ENCODE data around the gene S100A16.

DNA sequence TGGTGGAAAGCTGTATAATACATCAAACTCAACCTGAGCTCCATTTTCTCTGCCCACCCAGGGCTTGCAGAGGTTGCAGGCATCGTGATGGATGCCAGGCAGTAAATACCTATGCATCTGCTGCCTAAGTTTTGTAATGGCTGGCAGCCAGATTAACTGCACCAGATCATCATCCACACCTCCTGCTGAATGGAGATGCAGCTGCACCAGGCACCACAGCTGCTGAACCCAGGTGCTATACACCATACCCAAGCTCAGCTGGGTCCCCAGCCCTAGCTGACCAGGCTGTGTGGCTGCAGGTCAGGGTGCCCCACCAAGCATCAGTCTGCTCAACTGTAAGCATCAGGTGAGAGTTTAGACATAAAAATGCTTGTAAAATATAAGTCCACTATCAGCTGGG, 38.8 kb upstream of the S100A16 start:
- TF ChIP-seq, protein P1, sequence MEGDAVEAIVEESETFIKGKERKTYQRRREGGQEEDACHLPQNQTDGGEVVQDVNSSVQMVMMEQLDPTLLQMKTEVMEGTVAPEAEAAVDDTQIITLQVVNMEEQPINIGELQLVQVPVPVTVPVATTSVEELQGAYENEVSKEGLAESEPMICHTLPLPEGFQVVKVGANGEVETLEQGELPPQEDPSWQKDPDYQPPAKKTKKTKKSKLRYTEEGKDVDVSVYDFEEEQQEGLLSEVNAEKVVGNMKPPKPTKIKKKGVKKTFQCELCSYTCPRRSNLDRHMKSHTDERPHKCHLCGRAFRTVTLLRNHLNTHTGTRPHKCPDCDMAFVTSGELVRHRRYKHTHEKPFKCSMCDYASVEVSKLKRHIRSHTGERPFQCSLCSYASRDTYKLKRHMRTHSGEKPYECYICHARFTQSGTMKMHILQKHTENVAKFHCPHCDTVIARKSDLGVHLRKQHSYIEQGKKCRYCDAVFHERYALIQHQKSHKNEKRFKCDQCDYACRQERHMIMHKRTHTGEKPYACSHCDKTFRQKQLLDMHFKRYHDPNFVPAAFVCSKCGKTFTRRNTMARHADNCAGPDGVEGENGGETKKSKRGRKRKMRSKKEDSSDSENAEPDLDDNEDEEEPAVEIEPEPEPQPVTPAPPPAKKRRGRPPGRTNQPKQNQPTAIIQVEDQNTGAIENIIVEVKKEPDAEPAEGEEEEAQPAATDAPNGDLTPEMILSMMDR (IDR thresholded peaks at IDR 0.05): no peak
- TF ChIP-seq POLR2A (IDR thresholded peaks at IDR 0.05): no peak
